ENCODE results near the gene SHB. TPM values are rescaled to one million over a fixed set of nuclear protein-coding genes. Genes with fewer than 3 reads are reported as not detected.

The SHB gene
- total RNA-seq, 2 donors from 2014 or later, result 41.7 to 57.9 TPM

DNA sequence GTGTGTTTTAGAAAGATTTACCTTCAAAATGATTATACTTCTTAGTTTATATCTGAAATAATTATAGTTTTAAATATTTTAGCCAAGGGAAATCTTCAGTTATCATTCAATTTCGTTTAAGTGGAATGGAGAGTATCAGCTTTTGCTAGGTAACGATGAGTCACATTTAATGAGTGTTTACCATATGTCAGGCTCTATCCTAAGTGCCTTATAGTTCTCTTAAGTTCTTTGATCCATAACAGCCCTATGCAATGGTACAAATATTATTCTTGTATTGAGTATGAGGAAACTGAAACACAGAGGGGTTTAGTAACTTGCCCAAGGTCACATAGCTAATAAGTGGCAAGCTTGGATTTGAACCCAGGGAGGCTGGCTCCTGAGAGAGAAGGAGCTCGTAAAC lies 37.5 kb upstream of the SHB start:
- H3K9me3 ChIP-seq, result no peaks in the 10 kb centered on the region
- H3K4me3 ChIP-seq, result no peak overlapping the region
- H3K27ac ChIP-seq, result no peak overlapping the region
- TF ChIP-seq, protein P1, sequence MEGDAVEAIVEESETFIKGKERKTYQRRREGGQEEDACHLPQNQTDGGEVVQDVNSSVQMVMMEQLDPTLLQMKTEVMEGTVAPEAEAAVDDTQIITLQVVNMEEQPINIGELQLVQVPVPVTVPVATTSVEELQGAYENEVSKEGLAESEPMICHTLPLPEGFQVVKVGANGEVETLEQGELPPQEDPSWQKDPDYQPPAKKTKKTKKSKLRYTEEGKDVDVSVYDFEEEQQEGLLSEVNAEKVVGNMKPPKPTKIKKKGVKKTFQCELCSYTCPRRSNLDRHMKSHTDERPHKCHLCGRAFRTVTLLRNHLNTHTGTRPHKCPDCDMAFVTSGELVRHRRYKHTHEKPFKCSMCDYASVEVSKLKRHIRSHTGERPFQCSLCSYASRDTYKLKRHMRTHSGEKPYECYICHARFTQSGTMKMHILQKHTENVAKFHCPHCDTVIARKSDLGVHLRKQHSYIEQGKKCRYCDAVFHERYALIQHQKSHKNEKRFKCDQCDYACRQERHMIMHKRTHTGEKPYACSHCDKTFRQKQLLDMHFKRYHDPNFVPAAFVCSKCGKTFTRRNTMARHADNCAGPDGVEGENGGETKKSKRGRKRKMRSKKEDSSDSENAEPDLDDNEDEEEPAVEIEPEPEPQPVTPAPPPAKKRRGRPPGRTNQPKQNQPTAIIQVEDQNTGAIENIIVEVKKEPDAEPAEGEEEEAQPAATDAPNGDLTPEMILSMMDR (IDR thresholded peaks at IDR 0.05), result no peak
- DNase-seq (ENCODE audit: low spot score) (no peak), ATAC-seq (ENCODE audit: insufficient number of reproducible peaks, low FRiP score, low read depth) (no peak)
- H3K27me3 ChIP-seq (replicated peaks; ENCODE audit: insufficient read depth), result no peaks in the 10 kb centered on the region
- no peaks in the 10 kb centered on the region for H3K36me3 ChIP-seq
- no peaks in the 10 kb centered on the region for H3K4me1 ChIP-seq (ENCODE audit: control insufficient read depth in 1 of 2, low read depth in 2 of 2)

DNA sequence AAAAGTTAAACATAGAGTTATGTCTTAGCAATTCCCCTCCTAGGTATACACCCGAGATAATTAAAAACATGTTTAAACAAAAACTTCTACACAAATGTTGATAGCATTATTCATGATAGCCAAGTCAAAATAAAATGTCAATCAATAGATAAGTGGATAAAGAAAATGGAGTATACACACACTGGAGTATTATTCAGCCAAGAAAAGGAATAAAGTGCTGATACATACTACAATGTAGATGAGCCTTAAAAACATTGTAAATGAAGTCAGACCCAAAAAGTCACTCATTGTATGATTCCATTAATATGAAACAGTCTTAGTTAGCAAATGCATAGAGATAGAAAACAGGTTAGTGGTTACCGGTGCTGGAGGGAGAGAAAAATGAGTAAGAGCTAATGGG lies 34.3 kb upstream of the SHB start:
- H3K36me3 ChIP-seq, result no peaks in the 10 kb centered on the region
- ATAC-seq (ENCODE audit: insufficient number of reproducible peaks, low FRiP score, low read depth) (no peak), DNase-seq (ENCODE audit: low spot score) (no peak)
- TF ChIP-seq, protein P1 (IDR thresholded peaks at IDR 0.05), result no peak
- no peak overlapping the region for H3K4me3 ChIP-seq
- H3K27ac ChIP-seq, result no peak overlapping the region
- no peaks in the 10 kb centered on the region for H3K9me3 ChIP-seq
- no peaks in the 10 kb centered on the region for H3K4me1 ChIP-seq (ENCODE audit: control insufficient read depth in 1 of 2, low read depth in 2 of 2)
- H3K27me3 ChIP-seq (replicated peaks; ENCODE audit: insufficient read depth), result no peaks in the 10 kb centered on the region

DNA sequence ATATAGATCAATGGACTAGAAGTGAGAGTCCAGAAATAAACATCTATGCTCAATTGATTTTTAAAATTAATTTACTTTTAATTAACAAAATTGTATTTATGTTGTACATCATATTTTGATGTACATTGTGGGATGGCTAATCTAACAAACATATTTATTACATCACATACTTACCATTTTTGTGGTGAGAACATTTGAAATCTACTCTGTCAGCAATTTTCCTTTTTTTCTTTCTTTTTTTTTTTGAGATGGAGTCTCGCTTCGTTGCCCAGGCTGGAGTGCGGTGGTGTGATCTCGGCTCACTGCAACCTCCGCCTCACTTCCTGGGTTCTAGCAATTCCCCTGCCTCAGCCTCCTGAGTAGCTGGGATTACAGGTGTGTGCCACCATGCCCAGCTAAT lies 32.4 kb upstream of the SHB start:
- ATAC-seq (ENCODE audit: insufficient number of reproducible peaks, low FRiP score, low read depth), result no peak
- Histone ChIP-seq H3K27ac (no peak overlapping the region), H3K4me1 (ENCODE audit: control insufficient read depth in 1 of 2, low read depth in 2 of 2) (no peaks in the 10 kb centered on the region), H3K27me3 (replicated peaks; ENCODE audit: insufficient read depth) (no peaks in the 10 kb centered on the region), H3K4me3 (no peak overlapping the region), H3K36me3 (no peaks in the 10 kb centered on the region), H3K9me3 (no peaks in the 10 kb centered on the region)
- TF ChIP-seq, protein P1 (IDR thresholded peaks at IDR 0.05), result no peak
- DNase-seq (ENCODE audit: low spot score), result no peak

DNA sequence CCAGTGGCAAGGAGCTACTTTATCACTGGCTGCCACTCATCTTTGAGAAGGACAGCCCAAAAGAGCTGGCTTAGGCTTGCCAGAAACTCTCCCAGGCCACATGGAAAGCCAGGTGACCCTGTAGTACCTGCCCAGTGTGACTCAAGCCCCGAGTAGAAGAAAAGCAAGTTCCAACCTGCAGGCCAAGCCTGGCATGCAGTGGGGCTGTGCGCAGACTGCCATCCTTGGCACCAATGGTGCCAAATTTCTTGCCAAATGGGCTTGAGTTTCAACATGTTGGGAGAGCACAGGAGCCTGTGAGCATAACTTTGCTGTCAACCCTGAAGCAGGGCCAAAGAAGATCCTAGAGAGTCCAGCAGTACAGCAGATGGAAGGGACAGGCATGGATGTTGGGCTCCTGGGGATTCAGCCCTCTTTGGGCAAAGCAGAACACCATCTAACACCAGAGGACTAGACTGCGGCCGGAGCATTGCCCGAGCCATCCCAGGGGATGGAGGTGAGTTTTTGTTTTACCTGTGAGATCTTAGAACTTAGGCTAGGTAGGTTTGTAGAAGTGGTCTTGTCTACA lies 27.3 kb upstream of the SHB start:
- no peaks in the 10 kb centered on the region for H3K36me3 ChIP-seq
- ATAC-seq (ENCODE audit: insufficient number of reproducible peaks, low FRiP score, low read depth) (no peak), DNase-seq (ENCODE audit: low spot score) (no peak)
- H3K9me3 ChIP-seq, result no peaks in the 10 kb centered on the region
- H3K4me1 ChIP-seq (ENCODE audit: control insufficient read depth in 1 of 2, low read depth in 2 of 2), result no peaks in the 10 kb centered on the region
- TF ChIP-seq, protein P1 (IDR thresholded peaks at IDR 0.05), result no peak
- no peak overlapping the region for H3K4me3 ChIP-seq
- no peak overlapping the region for H3K27ac ChIP-seq
- H3K27me3 ChIP-seq (replicated peaks; ENCODE audit: insufficient read depth), result no peaks in the 10 kb centered on the region

DNA sequence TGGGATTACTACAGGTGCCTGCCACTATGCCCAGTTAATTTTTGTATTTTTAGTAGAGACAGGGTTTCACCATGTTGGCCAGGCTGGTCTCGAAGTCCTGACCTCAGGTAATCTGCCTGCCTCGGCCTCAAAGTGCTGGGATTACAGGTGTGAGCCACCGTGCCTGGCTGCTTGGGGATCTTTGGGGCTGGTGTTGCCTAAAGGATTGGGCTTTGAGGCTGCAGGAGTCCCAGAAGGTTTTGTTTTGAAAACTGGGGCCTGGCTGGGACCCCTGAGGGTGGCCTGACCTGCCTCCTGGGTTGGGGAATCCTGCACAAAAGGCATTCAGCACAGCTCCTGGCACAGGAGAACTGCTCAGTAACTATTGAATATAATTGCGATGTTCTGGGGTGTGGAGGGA lies 25.1 kb upstream of the SHB start:
- Histone ChIP-seq H3K27ac (no peak overlapping the region), H3K4me3 (no peak overlapping the region), H3K36me3 (no peaks in the 10 kb centered on the region), H3K27me3 (replicated peaks; ENCODE audit: insufficient read depth) (no peaks in the 10 kb centered on the region), H3K4me1 (ENCODE audit: control insufficient read depth in 1 of 2, low read depth in 2 of 2) (no peaks in the 10 kb centered on the region), H3K9me3 (no peaks in the 10 kb centered on the region)
- no peak for DNase-seq (ENCODE audit: low spot score)
- no peak for ATAC-seq (ENCODE audit: insufficient number of reproducible peaks, low FRiP score, low read depth)
- TF ChIP-seq, protein P1 (IDR thresholded peaks at IDR 0.05), result no peak

Data from thoracic aorta (tissue), 2 donors.